A549 (cell line): ENCODE measurements around the gene ORC4.

Source experiments
- BCL3 ChIP-seq: fragments of >200 bp; sonication (Bioruptor Twin); formaldehyde crosslinking; IDR thresholded peaks from 3 replicates; pipeline ENCODE4 v1.6.1; 2016
- EHF ChIP-seq: fragments of 250-450 bp; sonication (Bioruptor Pico); IDR thresholded peaks from 2 replicates; pipeline ENCODE4 v1.5.0; 2020; ENCODE audit warnings: mild to moderate bottlenecking
- FOXS1 ChIP-seq: fragments of 250-450 bp; sonication (Bioruptor Pico); IDR thresholded peaks from 2 replicates; pipeline ENCODE4 v1.5.0; 2020; ENCODE audit warnings: mild to moderate bottlenecking, moderate library complexity
- MAX ChIP-seq: IDR thresholded peaks from 2 replicates; pipeline ENCODE4 v1.6.1; 2012
- POLR2A ChIP-seq: IDR thresholded peaks from 2 replicates; pipeline ENCODE4 v1.6.1; 2012; ENCODE audit warnings: mild to moderate bottlenecking, low read length
- RCOR1 ChIP-seq: fragments of 150-350 bp; IDR thresholded peaks from 2 replicates; pipeline ENCODE4 v1.6.1; 2014; ENCODE audit warnings: antibody characterized with exemption, low read length, low read depth
- SMC3 ChIP-seq: fragments of >200 bp; sonication (Bioruptor Twin); formaldehyde crosslinking; IDR thresholded peaks from 3 replicates; pipeline ENCODE4 v1.6.1; 2018; ENCODE audit warnings: inconsistent platforms
- TP53 ChIP-seq: fragments of 250-450 bp; sonication (Bioruptor Pico); IDR thresholded peaks from 2 replicates; pipeline ENCODE4 v1.5.0; 2021; ENCODE audit warnings: mild to moderate bottlenecking, moderate library complexity
- TF ChIP-seq, protein P1 (sequence below): fragments of >200 bp; sonication (Bioruptor Twin); formaldehyde crosslinking; IDR thresholded peaks from 3 replicates; pipeline ENCODE4 v1.5.1; 2016
- TF ChIP-seq, protein P2 (sequence below): fragments of 150-350 bp; IDR thresholded peaks from 2 replicates; pipeline ENCODE4 v1.6.1; 2014; ENCODE audit warnings: low read depth, mild to moderate bottlenecking, low read length
- TF ChIP-seq, protein P3 (sequence below): fragments of 200-600 bp; sonication (generic); IDR thresholded peaks from 2 replicates; pipeline ENCODE4 v1.6.1; 2016; ENCODE audit warnings: antibody characterized with exemption, mild to moderate bottlenecking, moderate library complexity

- TF ChIP-seq MAX (no peak), POLR2A (no peak), RCOR1 (no peak), SMC3 (no peak), FOXS1 (CRISPR knock-in tag) (no peak), BCL3 (no peak), TP53 (CRISPR knock-in tag) (no peak), EHF (no peak)
- TF ChIP-seq, protein P1, sequence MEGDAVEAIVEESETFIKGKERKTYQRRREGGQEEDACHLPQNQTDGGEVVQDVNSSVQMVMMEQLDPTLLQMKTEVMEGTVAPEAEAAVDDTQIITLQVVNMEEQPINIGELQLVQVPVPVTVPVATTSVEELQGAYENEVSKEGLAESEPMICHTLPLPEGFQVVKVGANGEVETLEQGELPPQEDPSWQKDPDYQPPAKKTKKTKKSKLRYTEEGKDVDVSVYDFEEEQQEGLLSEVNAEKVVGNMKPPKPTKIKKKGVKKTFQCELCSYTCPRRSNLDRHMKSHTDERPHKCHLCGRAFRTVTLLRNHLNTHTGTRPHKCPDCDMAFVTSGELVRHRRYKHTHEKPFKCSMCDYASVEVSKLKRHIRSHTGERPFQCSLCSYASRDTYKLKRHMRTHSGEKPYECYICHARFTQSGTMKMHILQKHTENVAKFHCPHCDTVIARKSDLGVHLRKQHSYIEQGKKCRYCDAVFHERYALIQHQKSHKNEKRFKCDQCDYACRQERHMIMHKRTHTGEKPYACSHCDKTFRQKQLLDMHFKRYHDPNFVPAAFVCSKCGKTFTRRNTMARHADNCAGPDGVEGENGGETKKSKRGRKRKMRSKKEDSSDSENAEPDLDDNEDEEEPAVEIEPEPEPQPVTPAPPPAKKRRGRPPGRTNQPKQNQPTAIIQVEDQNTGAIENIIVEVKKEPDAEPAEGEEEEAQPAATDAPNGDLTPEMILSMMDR: no peak
- TF ChIP-seq, protein P2, sequence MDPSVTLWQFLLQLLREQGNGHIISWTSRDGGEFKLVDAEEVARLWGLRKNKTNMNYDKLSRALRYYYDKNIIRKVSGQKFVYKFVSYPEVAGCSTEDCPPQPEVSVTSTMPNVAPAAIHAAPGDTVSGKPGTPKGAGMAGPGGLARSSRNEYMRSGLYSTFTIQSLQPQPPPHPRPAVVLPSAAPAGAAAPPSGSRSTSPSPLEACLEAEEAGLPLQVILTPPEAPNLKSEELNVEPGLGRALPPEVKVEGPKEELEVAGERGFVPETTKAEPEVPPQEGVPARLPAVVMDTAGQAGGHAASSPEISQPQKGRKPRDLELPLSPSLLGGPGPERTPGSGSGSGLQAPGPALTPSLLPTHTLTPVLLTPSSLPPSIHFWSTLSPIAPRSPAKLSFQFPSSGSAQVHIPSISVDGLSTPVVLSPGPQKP: no peak
- TF ChIP-seq, protein P3, sequence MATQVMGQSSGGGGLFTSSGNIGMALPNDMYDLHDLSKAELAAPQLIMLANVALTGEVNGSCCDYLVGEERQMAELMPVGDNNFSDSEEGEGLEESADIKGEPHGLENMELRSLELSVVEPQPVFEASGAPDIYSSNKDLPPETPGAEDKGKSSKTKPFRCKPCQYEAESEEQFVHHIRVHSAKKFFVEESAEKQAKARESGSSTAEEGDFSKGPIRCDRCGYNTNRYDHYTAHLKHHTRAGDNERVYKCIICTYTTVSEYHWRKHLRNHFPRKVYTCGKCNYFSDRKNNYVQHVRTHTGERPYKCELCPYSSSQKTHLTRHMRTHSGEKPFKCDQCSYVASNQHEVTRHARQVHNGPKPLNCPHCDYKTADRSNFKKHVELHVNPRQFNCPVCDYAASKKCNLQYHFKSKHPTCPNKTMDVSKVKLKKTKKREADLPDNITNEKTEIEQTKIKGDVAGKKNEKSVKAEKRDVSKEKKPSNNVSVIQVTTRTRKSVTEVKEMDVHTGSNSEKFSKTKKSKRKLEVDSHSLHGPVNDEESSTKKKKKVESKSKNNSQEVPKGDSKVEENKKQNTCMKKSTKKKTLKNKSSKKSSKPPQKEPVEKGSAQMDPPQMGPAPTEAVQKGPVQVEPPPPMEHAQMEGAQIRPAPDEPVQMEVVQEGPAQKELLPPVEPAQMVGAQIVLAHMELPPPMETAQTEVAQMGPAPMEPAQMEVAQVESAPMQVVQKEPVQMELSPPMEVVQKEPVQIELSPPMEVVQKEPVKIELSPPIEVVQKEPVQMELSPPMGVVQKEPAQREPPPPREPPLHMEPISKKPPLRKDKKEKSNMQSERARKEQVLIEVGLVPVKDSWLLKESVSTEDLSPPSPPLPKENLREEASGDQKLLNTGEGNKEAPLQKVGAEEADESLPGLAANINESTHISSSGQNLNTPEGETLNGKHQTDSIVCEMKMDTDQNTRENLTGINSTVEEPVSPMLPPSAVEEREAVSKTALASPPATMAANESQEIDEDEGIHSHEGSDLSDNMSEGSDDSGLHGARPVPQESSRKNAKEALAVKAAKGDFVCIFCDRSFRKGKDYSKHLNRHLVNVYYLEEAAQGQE: no peak
Measured at GRCh38 chr2:148022351-148022750, 1.8 kb upstream of the ORC4 start.
